NB4 (cell line): ENCODE data around the gene NGEF.

Experiments
- POLR2A ChIP-seq: IDR thresholded peaks from 2 replicates; pipeline ENCODE4 v1.6.1; 2011; ENCODE audit warnings: mild to moderate bottlenecking; ENCODE audit not compliant: insufficient read length; ENCODE audit errors: extremely low read depth
- TF ChIP-seq, protein P1 (sequence below): IDR thresholded peaks from one replicate; pipeline ENCODE4 v1.5.1; 2012; ENCODE audit warnings: low read depth, low read length

DNA sequence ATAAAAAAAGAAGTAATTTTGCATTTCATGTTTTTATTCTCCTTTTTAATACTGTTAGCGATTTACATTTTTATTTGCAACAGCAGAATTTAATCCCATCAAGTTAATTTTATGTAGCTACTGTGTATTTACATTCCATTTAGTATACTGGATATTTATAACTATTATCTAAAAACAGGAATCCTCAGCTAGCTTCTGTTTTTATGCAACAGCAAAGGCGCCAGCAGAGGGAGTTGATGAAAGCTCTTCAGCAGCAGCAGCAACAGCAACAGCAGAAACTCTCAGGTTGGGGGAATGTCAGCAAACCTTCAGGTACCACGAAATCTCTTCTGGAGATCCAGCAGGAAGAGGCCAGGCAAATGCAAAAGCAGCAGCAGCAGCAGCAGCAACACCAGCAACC, 169.2 kb downstream of the NGEF start:
- TF ChIP-seq, protein P1, sequence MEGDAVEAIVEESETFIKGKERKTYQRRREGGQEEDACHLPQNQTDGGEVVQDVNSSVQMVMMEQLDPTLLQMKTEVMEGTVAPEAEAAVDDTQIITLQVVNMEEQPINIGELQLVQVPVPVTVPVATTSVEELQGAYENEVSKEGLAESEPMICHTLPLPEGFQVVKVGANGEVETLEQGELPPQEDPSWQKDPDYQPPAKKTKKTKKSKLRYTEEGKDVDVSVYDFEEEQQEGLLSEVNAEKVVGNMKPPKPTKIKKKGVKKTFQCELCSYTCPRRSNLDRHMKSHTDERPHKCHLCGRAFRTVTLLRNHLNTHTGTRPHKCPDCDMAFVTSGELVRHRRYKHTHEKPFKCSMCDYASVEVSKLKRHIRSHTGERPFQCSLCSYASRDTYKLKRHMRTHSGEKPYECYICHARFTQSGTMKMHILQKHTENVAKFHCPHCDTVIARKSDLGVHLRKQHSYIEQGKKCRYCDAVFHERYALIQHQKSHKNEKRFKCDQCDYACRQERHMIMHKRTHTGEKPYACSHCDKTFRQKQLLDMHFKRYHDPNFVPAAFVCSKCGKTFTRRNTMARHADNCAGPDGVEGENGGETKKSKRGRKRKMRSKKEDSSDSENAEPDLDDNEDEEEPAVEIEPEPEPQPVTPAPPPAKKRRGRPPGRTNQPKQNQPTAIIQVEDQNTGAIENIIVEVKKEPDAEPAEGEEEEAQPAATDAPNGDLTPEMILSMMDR = no peak
- no peak for TF ChIP-seq POLR2A
